Epithelial cell of proximal tubule (primary cell): ENCODE results near the gene TEAD1. TPM values are rescaled to one million over a fixed set of nuclear protein-coding genes. Genes with fewer than 3 reads are reported as not detected.

Experiments used
- DNase-seq: peaks from one replicate; pipeline ENCODE4 v3.0.0-alpha.2; 2011; ENCODE audit warnings: low read depth
- H3K4me3 ChIP-seq: 2 replicates; pipeline ENCODE4 v1.5.1; 2011; ENCODE audit warnings: low read depth, mild to moderate bottlenecking, low read length
- CTCF ChIP-seq: conservative IDR thresholded peaks from 2 replicates; pipeline ENCODE4 v1.5.1; 2012; ENCODE audit warnings: low read depth, mild to moderate bottlenecking, low read length
- total RNA-seq: library from RNA; depleted of rRNA; stranded (reverse); fragments of >200 nt; gene quantifications from 2 replicates; pipeline ENCODE4 v1.2.3, GENCODE V29; 2015

The TEAD1 gene
- total RNA-seq, 1 donor from 2014 or later, result 61.9 TPM

GRCh38 chr11:12749442-12749841 lies 75.2 kb downstream of the TEAD1 start:
- no peak for DNase-seq
- no peak overlapping the region for H3K4me3 ChIP-seq
- no peak for TF ChIP-seq CTCF

- no peak overlapping the region for H3K4me3 ChIP-seq
- DNase-seq, result no peak
- no peak for TF ChIP-seq CTCF
Measured at GRCh38 chr11:12750181-12750580, 76.0 kb downstream of the TEAD1 start.

DNA sequence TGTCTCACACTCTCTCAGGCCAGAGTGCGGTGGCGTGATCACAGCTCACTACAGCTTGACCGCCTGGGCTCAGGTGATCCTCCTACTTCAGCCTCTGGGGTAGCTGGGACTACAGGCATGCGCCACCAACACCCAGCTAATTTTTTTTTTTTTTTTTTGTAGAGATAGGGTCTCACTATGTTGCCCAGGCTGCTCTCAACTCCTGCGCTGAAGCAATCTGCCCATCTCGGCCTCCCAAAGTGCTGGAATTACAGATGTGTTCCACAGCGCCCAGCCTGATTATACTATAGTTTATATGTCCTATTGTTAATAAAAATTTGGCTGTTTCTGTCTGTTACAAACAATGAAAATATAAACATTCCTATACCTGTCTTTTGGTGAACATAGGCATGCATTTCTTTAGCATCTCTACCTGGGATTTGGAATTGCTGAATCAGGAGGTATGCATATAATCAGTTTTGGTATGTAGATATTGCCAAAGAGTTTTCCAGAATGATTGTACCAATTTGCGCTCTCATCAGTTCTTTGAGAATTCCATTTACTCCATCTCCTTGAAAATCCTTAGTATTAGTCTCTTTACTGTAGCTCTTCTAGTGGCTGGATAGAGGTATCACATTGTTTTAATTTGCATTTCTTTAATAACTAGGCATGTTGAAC lies 78.8 kb downstream of the TEAD1 start:
- no peak overlapping the region for H3K4me3 ChIP-seq
- no peak for TF ChIP-seq CTCF
- no peak for DNase-seq

DNA sequence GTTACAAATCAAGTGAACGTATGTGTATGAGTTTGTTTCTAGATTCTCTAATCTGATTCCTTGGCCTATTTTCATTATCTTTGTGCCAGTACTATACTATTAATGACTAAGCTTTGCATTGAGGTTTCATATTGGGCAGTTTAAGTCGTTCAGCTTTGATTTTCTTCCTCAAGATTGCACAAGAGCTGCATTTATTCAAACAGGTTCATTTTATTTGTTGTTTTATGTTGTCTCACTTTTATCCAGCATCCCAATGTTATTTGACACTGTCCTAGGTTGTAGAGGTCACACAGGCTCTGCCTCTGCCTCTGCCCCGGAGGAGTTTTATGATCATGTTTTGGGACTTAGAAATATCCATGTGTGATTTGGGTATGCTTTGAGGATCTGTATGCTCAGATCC lies 79.8 kb downstream of the TEAD1 start:
- TF ChIP-seq CTCF, result no peak

DNA sequence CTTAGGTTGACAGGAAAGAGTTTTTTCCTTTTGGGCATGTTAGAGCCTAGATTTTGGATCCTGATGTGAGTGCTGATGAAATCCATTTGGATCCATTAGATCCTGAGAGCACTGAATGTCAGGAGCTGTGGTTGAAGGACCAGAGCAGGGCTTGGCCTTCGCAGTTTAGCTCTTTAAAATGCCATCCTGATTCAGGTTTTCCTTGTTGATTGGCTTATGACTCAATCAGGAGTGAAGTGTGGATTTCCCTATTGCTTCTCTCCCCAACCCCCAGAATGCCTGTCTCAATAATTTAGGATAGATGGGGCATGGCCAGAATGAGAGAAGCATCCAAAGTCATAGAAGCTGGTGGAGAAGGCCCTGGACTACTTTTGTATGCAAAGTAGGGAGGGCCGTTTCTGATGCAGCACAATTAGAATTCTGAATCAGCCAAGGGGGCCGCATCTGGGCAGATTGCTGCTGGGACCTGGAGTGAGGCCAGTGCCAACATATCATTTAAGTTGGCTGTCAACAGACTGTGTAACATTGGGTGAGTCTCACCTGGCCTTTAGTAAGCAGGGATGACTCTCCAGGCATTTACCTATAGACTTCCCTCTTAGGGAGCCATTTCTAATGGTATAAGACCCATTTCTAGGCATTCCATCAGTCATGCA lies 80.5 kb downstream of the TEAD1 start:
- H3K4me3 ChIP-seq, result no peak overlapping the region
- no peak for TF ChIP-seq CTCF
- DNase-seq, result no peak

More for the DNA sequence above, 79.8 kb downstream of the TEAD1 start:
- H3K4me3 ChIP-seq, result no peak overlapping the region
- DNase-seq, result no peak

DNA sequence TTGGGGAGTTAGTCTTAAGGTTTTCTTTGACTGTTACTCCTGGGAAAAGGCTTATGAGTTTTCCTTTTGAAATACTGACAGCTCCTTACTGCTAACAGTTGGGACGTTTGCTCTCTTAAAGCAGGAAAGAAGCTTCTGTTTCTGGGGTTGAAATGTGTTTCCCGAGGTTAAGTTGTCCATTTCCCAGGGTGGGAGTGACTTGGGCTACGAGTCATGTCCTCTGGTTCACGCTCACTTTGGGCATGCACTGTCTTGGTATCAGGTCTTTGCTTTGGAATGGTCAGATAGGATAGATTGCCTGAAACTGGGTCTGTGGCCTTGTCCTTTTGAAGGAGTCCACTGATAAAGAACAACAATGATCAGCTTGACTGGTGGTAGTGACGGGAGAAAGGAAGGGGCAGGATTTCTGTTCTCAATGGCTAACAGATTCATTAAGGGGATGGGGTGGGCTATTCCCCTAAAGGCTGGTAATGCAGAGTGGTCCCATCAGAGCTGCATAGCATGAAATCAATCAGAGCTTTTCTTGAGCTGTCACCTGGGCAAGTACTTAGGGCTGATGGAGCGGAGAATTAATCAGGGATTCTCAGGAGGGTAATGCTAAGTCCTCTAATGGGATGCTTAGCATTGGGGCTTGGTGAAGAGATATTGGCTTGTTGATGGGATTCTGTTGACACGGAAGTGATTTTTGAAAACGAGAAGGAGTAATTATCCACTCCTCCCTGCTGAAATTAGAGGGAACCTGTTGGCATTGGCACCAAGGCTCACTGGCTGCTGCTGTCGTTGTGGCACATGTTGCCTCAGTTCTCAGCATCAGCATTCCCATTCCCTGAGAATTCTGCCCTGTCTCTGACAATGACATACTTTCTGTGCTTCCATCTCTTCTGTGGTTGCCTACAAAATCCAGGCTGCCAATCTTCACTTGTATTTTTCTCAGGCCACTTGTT lies 81.6 kb downstream of the TEAD1 start:
- TF ChIP-seq CTCF, result no peak
- no peak for DNase-seq
- no peak overlapping the region for H3K4me3 ChIP-seq
